IMR-90 (cell line): ENCODE data around the gene DOCK2. TPM values are rescaled to one million over a fixed set of nuclear protein-coding genes. Genes with fewer than 3 reads are reported as not detected.

Experiments
- ATAC-seq: fragments of 200-7000 bp; cut with Tn5 transposase; 2 replicates; pipeline ENCODE4 v1.9.1; 2020; ENCODE audit warnings: low read depth, mild to moderate bottlenecking, moderate library complexity
- BruUV-seq: library from RNA; stranded (reverse); fragments of 400-500 nt; replicated peaks from 2 replicates; lab custom pipeline; 2021; lab: Mats Ljungman, UMichigan
- CTCF ChIA-PET: fragments of 300-600 bp; formaldehyde crosslinking; extraction: SDS; loops from one replicate; lab custom pipeline; 2021; ENCODE audit warnings: antibody characterized with exemption; lab: Yijun Ruan, JAX
- POLR2A ChIA-PET: fragments of 300-600 bp; sonication (Branson Sonifier 250); formaldehyde crosslinking; loops from one replicate; lab custom pipeline; 2022; ENCODE audit warnings: antibody characterized with exemption; ENCODE audit not compliant: unreplicated experiment; lab: Charles Lee
- DNase-seq: peaks from one replicate; pipeline ENCODE4 v3.0.0; 2013
- H2AFZ ChIP-seq: replicated peaks from 2 replicates; pipeline ENCODE3; 2013; ENCODE audit warnings: low read length, mild to moderate bottlenecking; ENCODE audit not compliant: poor library complexity
- H2AK5ac ChIP-seq: 2 replicates; pipeline ENCODE4 v1.6.1; 2013; ENCODE audit warnings: low read depth, low read length, inconsistent platforms
- H2AK9ac ChIP-seq: replicated peaks from 2 replicates; pipeline ENCODE3; 2013; ENCODE audit warnings: mild to moderate bottlenecking, low read depth, low read length, moderate library complexity; ENCODE audit not compliant: poor library complexity
- H2BK120ac ChIP-seq: 2 replicates; pipeline ENCODE4 v1.6.1; 2013; ENCODE audit warnings: low read depth, low read length, inconsistent platforms
- H2BK15ac ChIP-seq: 3 replicates; pipeline ENCODE4 v1.6.1; 2013; ENCODE audit warnings: low read depth, low read length, inconsistent platforms
- H2BK20ac ChIP-seq: 2 replicates; pipeline ENCODE4 v1.6.1; 2013; ENCODE audit warnings: low read depth, mild to moderate bottlenecking, inconsistent platforms, low read length, moderate library complexity
- H2BK5ac ChIP-seq: 2 replicates; pipeline ENCODE4 v1.6.1; 2013; ENCODE audit warnings: mild to moderate bottlenecking, low read depth, low read length, inconsistent platforms; ENCODE audit not compliant: poor library complexity, severe bottlenecking
- H3K14ac ChIP-seq: replicated peaks from 2 replicates; pipeline ENCODE4 v1.6.1; 2013; ENCODE audit warnings: low read depth, low read length, inconsistent platforms
- H3K18ac ChIP-seq: 2 replicates; pipeline ENCODE4 v1.6.1; 2013; ENCODE audit warnings: low read depth, low read length, control low read depth
- H3K23ac ChIP-seq: 2 replicates; pipeline ENCODE4 v1.6.1; 2013; ENCODE audit warnings: low read depth, low read length, inconsistent platforms
- H3K27ac ChIP-seq: 2 replicates; pipeline ENCODE4 v1.5.1; 2013; ENCODE audit warnings: mild to moderate bottlenecking, control low read depth, low read length; ENCODE audit not compliant: insufficient read depth
- H3K27me3 ChIP-seq: 2 replicates; pipeline ENCODE4 v1.6.1; 2013; ENCODE audit warnings: low read length; ENCODE audit not compliant: control insufficient read depth, insufficient read depth
- H3K36me3 ChIP-seq: 2 replicates; pipeline ENCODE4 v1.6.1; 2013; ENCODE audit warnings: low read length, mixed read lengths; ENCODE audit not compliant: control insufficient read depth, insufficient read depth
- H3K4ac ChIP-seq: 2 replicates; pipeline ENCODE4 v1.6.1; 2013; ENCODE audit warnings: low read depth, low read length, inconsistent platforms
- H3K4me1 ChIP-seq: 2 replicates; pipeline ENCODE4 v1.6.1; 2013; ENCODE audit warnings: low read length, mixed read lengths; ENCODE audit not compliant: control insufficient read depth, insufficient read depth
- H3K4me2 ChIP-seq: 2 replicates; pipeline ENCODE4 v1.6.1; 2013; ENCODE audit warnings: low read depth, mild to moderate bottlenecking, control low read depth, low read length, moderate library complexity
- H3K4me3 ChIP-seq: 2 replicates; pipeline ENCODE4 v1.5.1; 2013; ENCODE audit warnings: low read depth, mild to moderate bottlenecking, control low read depth, low read length, moderate library complexity; ENCODE audit not compliant: insufficient read depth
- H3K56ac ChIP-seq: 2 replicates; pipeline ENCODE4 v1.6.1; 2013; ENCODE audit warnings: low read length, inconsistent platforms; ENCODE audit not compliant: insufficient read depth; ENCODE audit errors: extremely low read depth
- H3K79me1 ChIP-seq, 2 experiments: 2 replicates each; pipeline ENCODE4 v1.6.1; 2013; ENCODE audit warnings: low read length in 2 of 2, inconsistent platforms in 1 of 2, low read depth in 1 of 2
- H3K9ac ChIP-seq: 2 replicates; pipeline ENCODE4 v1.6.1; 2013; ENCODE audit warnings: low read depth, low read length, control low read depth
- H3K9me1 ChIP-seq: 2 replicates; pipeline ENCODE4 v1.6.1; 2013; ENCODE audit warnings: low read length, inconsistent platforms; ENCODE audit not compliant: insufficient read depth
- H3K9me3 ChIP-seq: 2 replicates; pipeline ENCODE4 v1.6.1; 2013; ENCODE audit warnings: low read length; ENCODE audit not compliant: control insufficient read depth, insufficient read depth
- H4K20me1 ChIP-seq: 2 replicates; pipeline ENCODE4 v1.6.1; 2013; ENCODE audit warnings: low read length, inconsistent platforms; ENCODE audit not compliant: insufficient read depth
- H4K5ac ChIP-seq: 2 replicates; pipeline ENCODE4 v1.6.1; 2013; ENCODE audit warnings: mild to moderate bottlenecking, low read depth, low read length, control low read depth
- H4K8ac ChIP-seq, 2 experiments: 2 replicates each; pipeline ENCODE4 v1.6.1; 2013; ENCODE audit warnings: low read depth in 2 of 2, low read length in 2 of 2, control low read depth in 1 of 2, inconsistent platforms in 1 of 2
- H4K91ac ChIP-seq: 2 replicates; pipeline ENCODE4 v1.6.1; 2013; ENCODE audit warnings: low read depth, low read length, inconsistent platforms; ENCODE audit not compliant: insufficient read depth
- BHLHE40 ChIP-seq: fragments of 150-350 bp; IDR thresholded peaks from 2 replicates; pipeline ENCODE4 v1.6.1; 2016; ENCODE audit warnings: mild to moderate bottlenecking, low read depth, low read length
- CEBPB ChIP-seq: IDR thresholded peaks from 2 replicates; pipeline ENCODE4 v1.6.1; 2012; ENCODE audit warnings: low read depth, low read length, improper control_type of control experiment
- CHD1 ChIP-seq: IDR thresholded peaks from 2 replicates; pipeline ENCODE4 v1.6.1; 2012; ENCODE audit warnings: low read depth, low read length, improper control_type of control experiment
- FOS ChIP-seq: fragments of 150-350 bp; IDR thresholded peaks from 2 replicates; pipeline ENCODE4 v1.6.1; 2016; ENCODE audit warnings: low read depth, low read length
- MAFK ChIP-seq: IDR thresholded peaks from 2 replicates; pipeline ENCODE4 v1.6.1; 2012; ENCODE audit warnings: low read depth, low read length, improper control_type of control experiment
- MAZ ChIP-seq: IDR thresholded peaks from 2 replicates; pipeline ENCODE4 v1.6.1; 2012; ENCODE audit warnings: low read depth, mild to moderate bottlenecking, low read length, improper control_type of control experiment, moderate library complexity, borderline replicate concordance
- MXI1 ChIP-seq: IDR thresholded peaks from 2 replicates; pipeline ENCODE4 v1.6.1; 2012; ENCODE audit warnings: low read depth, mild to moderate bottlenecking, low read length, moderate library complexity, borderline replicate concordance
- NFE2L2 ChIP-seq: fragments of 150-350 bp; IDR thresholded peaks from 2 replicates; pipeline ENCODE4 v1.6.1; 2016; ENCODE audit warnings: low read depth, mild to moderate bottlenecking, low read length
- POLR2A ChIP-seq: IDR thresholded peaks from 2 replicates; pipeline ENCODE4 v1.6.1; 2012; ENCODE audit warnings: mild to moderate bottlenecking, low read depth, low read length
- RAD21 ChIP-seq: IDR thresholded peaks from 2 replicates; pipeline ENCODE4 v1.6.1; 2012; ENCODE audit warnings: low read length, improper control_type of control experiment
- RFX5 ChIP-seq: IDR thresholded peaks from 2 replicates; pipeline ENCODE4 v1.8.0; 2012; ENCODE audit warnings: low read depth, mild to moderate bottlenecking, low read length, moderate library complexity
- SMC3 ChIP-seq: fragments of 150-350 bp; IDR thresholded peaks from 2 replicates; pipeline ENCODE4 v1.6.1; 2016; ENCODE audit warnings: low read depth, mild to moderate bottlenecking, antibody characterized with exemption, low read length, moderate library complexity
- WGBS, 2 experiments: methylation state at CpG; one replicate each; pipeline versions ENCODE4 v1.1.5 to v1.1.7; 2013; ENCODE audit warnings: missing lambda C conversion rate in 2 of 2; ENCODE audit not compliant: insufficient read length in 1 of 2; ENCODE audit errors: extremely low coverage in 2 of 2; 5-methylcytosine and 5-hydroxymethylcytosine counted together
- dilution Hi-C: fragments of 300-500 bp; cut with HindIII; formaldehyde crosslinking; loops from one replicate; pipeline ENCODE4 v1.14.3; 2018; ENCODE audit warnings: low sequenced_read_pairs; ENCODE audit not compliant: unreplicated experiment
- in situ Hi-C: fragments of 300-500 bp; cut with MboI; formaldehyde crosslinking; loops from 3 replicates; pipeline ENCODE4 v1.14.3; 2019; ENCODE audit warnings: low sequenced_read_pairs, inconsistent platforms, mixed read lengths
- intact Hi-C: fragments of 100-400 bp; cut with micrococcal nuclease; formaldehyde crosslinking; loops from 2 replicates; pipeline ENCODE4 v1.10.0; 2022
- polyA plus RNA-seq, 3 experiments: library from polyadenylated mRNA; depleted of rRNA; stranded (reverse); fragments of >200 nt; gene quantifications; 2 replicates each; pipeline ENCODE4 v1.2.3, GENCODE V29; 2012; ENCODE audit warnings: low replicate concordance in 1 of 3
- total RNA-seq: library from RNA; depleted of rRNA; stranded (reverse); fragments of >200 nt; gene quantifications from 2 replicates; pipeline ENCODE4 v1.2.3, GENCODE V29; 2012
- TF ChIP-seq, protein P1 (sequence below): conservative IDR thresholded peaks from 2 replicates; pipeline ENCODE4 v1.5.1; 2012; ENCODE audit warnings: mild to moderate bottlenecking, low read depth, low read length, improper control_type of control experiment
- TF ChIP-seq, protein P2 (sequence below): fragments of 150-350 bp; IDR thresholded peaks from 2 replicates; pipeline ENCODE4 v1.6.1; 2016; ENCODE audit warnings: low read depth, mild to moderate bottlenecking, low read length, moderate library complexity, borderline replicate concordance
- TF ChIP-seq, protein P3 (sequence below): fragments of 150-350 bp; IDR thresholded peaks from 2 replicates; pipeline ENCODE4 v1.6.1; 2017; ENCODE audit warnings: mild to moderate bottlenecking, antibody characterized with exemption, low read length, low read depth

DOCK2 gene
- total and polyA plus RNA-seq, 2 of the 4 experiments (the other 2 are of a cell fraction): 0.72 to 3.0 TPM

DNA sequence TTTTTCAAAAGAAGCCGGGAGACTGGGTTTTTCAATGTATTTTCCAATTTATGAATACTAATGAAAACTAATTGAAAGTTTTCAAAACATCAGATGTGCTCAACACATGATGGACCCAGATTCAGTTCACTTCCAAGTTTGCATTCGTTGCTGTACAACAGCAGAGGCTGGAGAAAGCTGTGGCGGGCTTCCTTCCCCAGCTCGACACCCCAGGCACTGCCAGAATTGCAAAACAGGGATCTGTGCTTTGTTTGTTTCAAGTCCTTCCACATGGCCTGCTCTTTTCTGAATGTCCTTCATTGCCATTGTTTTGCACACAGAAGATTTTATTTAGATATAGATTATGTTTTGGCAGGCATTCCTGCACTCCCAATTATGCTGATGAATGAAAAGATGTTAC is 373.5 kb downstream of the DOCK2 start:
- H2BK15ac ChIP-seq: no peak overlapping the region
- in situ Hi-C loops (no loop called here), dilution Hi-C loops (no loop called here), intact Hi-C loops (no loop called here)
- H3K23ac ChIP-seq: no peak overlapping the region
- no peak overlapping the region for H4K5ac ChIP-seq
- no peak overlapping the region for H2AFZ ChIP-seq
- POLR2A ChIA-PET: no interaction called here
- H3K4ac ChIP-seq: no peak overlapping the region
- H3K14ac ChIP-seq: no peak overlapping the region
- H3K56ac ChIP-seq: no peak overlapping the region
- H3K9ac ChIP-seq: no peak overlapping the region
- no peaks in the 10 kb centered on the region for H3K9me1 ChIP-seq
- H2BK20ac ChIP-seq: no peak overlapping the region
- H3K79me1 ChIP-seq: no peaks in the 10 kb centered on the region
- no peak overlapping the region for H4K8ac ChIP-seq
- H3K27ac ChIP-seq: no peak overlapping the region
- H3K18ac ChIP-seq: no peak overlapping the region
- no peaks in the 10 kb centered on the region for H3K4me1 ChIP-seq
- BruUV-seq: no TSS peak
- H3K9me3 ChIP-seq: no peaks in the 10 kb centered on the region
- no peaks in the 10 kb centered on the region for H3K36me3 ChIP-seq
- H2BK5ac ChIP-seq: no peak overlapping the region
- peaks cover 8% of the 10 kb centered on the region for H3K27me3 ChIP-seq
- no peaks in the 10 kb centered on the region for H4K20me1 ChIP-seq
- no peak overlapping the region for H3K4me2 ChIP-seq
- H2AK5ac ChIP-seq: no peak overlapping the region
- no peak overlapping the region for H3K4me3 ChIP-seq
- no peak overlapping the region for H4K91ac ChIP-seq
- ATAC-seq: no peak
- TF ChIP-seq CHD1: no peak
- no peak for TF ChIP-seq MAFK
- TF ChIP-seq RFX5: no peak
- TF ChIP-seq BHLHE40: no peak
- no peak for TF ChIP-seq FOS
- TF ChIP-seq POLR2A: no peak
- no peak for TF ChIP-seq CEBPB
- TF ChIP-seq NFE2L2: no peak
- TF ChIP-seq, protein P1, sequence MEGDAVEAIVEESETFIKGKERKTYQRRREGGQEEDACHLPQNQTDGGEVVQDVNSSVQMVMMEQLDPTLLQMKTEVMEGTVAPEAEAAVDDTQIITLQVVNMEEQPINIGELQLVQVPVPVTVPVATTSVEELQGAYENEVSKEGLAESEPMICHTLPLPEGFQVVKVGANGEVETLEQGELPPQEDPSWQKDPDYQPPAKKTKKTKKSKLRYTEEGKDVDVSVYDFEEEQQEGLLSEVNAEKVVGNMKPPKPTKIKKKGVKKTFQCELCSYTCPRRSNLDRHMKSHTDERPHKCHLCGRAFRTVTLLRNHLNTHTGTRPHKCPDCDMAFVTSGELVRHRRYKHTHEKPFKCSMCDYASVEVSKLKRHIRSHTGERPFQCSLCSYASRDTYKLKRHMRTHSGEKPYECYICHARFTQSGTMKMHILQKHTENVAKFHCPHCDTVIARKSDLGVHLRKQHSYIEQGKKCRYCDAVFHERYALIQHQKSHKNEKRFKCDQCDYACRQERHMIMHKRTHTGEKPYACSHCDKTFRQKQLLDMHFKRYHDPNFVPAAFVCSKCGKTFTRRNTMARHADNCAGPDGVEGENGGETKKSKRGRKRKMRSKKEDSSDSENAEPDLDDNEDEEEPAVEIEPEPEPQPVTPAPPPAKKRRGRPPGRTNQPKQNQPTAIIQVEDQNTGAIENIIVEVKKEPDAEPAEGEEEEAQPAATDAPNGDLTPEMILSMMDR: no peak
- TF ChIP-seq RAD21: no peak
- TF ChIP-seq MXI1: no peak
- TF ChIP-seq SMC3: no peak
- TF ChIP-seq, protein P2, sequence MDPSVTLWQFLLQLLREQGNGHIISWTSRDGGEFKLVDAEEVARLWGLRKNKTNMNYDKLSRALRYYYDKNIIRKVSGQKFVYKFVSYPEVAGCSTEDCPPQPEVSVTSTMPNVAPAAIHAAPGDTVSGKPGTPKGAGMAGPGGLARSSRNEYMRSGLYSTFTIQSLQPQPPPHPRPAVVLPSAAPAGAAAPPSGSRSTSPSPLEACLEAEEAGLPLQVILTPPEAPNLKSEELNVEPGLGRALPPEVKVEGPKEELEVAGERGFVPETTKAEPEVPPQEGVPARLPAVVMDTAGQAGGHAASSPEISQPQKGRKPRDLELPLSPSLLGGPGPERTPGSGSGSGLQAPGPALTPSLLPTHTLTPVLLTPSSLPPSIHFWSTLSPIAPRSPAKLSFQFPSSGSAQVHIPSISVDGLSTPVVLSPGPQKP: no peak
- TF ChIP-seq, protein P3, sequence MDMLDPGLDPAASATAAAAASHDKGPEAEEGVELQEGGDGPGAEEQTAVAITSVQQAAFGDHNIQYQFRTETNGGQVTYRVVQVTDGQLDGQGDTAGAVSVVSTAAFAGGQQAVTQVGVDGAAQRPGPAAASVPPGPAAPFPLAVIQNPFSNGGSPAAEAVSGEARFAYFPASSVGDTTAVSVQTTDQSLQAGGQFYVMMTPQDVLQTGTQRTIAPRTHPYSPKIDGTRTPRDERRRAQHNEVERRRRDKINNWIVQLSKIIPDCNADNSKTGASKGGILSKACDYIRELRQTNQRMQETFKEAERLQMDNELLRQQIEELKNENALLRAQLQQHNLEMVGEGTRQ: no peak
- TF ChIP-seq MAZ: no peak
- no peak overlapping the region for H2BK120ac ChIP-seq
- H2AK9ac ChIP-seq: no peak overlapping the region
- no peak for DNase-seq
- CTCF ChIA-PET: interaction anchor here (0.7 kb wide), 1 partner anchor 990 kb away, joined by 3 read pairs; no protein-coding TSS in a partner anchor
- WGBS, 2 experiments: 30% methylated on average over 2 of the region's 4 CpGs; no CpG with 5 or more reads in 1 of the 2 experiments
